HG03439 (cell line): Measurements from ENCODE around the gene LONRF2.

ENCODE experiments used
- ATAC-seq: cut with Tn5 transposase; IDR thresholded peaks from one replicate; pipeline ENCODE4 v1.9.1; 2021; ENCODE audit warnings: mild to moderate bottlenecking, moderate library complexity; ENCODE audit not compliant: unreplicated experiment

Gene LONRF2

GRCh38 chr2:100237770-100238169, 84.5 kb downstream of the LONRF2 start:
- no peak for ATAC-seq

GRCh38 chr2:100237163-100237562, 85.1 kb downstream of the LONRF2 start:
- ATAC-seq = no peak

- no peak for ATAC-seq
Observed at GRCh38 chr2:100236166-100236565, 86.1 kb downstream of the LONRF2 start.

- no peak for ATAC-seq
Observed at GRCh38 chr2:100235581-100235980, 86.7 kb downstream of the LONRF2 start.

GRCh38 chr2:100235098-100235497, 87.2 kb downstream of the LONRF2 start:
- peak; percentile 64 for ATAC-seq

- no peak for ATAC-seq
Observed at GRCh38 chr2:100234141-100234540, 88.2 kb downstream of the LONRF2 start.

GRCh38 chr2:100233061-100233460, 89.2 kb downstream of the LONRF2 start:
- ATAC-seq = no peak

GRCh38 chr2:100230754-100231153, 91.5 kb downstream of the LONRF2 start:
- ATAC-seq = no peak

- no peak for ATAC-seq
Observed at GRCh38 chr2:100228967-100229366, 93.3 kb downstream of the LONRF2 start.

- no peak for ATAC-seq
Observed at GRCh38 chr2:100228415-100228814, 93.9 kb downstream of the LONRF2 start.

GRCh38 chr2:100224988-100225710, 97.2 kb downstream of the LONRF2 start:
- no peak for ATAC-seq

- no peak for ATAC-seq
Observed at GRCh38 chr2:100223502-100223901, 98.8 kb downstream of the LONRF2 start.
